Activated B cell treated with CpG ODN at 0.5 μM for 24 hours (primary cell): ENCODE results near the gene BARHL2. TPM values are rescaled to one million over a fixed set of nuclear protein-coding genes. Genes with fewer than 3 reads are reported as not detected.

Experiments used
- ATAC-seq: fragments of 200-7000 bp; cut with Tn5 transposase; one replicate; pipeline ENCODE4 v1.10.0; 2021; ENCODE audit warnings: low read depth, mild to moderate bottlenecking, moderate library complexity
- CTCF ChIA-PET: fragments of 350-600 bp; sonication (Branson Sonifier 250); formaldehyde crosslinking; loops from one replicate; lab custom pipeline; 2021; ENCODE audit warnings: antibody characterized with exemption; lab: Charles Lee
- POLR2A ChIA-PET: fragments of 350-600 bp; sonication (Branson Sonifier 250); formaldehyde crosslinking; loops from one replicate; lab custom pipeline; 2021; ENCODE audit warnings: antibody characterized with exemption; lab: Charles Lee
- DNase-seq: peaks from one replicate; pipeline ENCODE4 v3.0.0; 2022
- H3K27ac Mint-ChIP-seq: one replicate; pipeline ENCODE4 v1.8.0; 2020; ENCODE audit warnings: mixed read lengths
- H3K27me3 Mint-ChIP-seq: one replicate; pipeline ENCODE4 v1.8.0; 2021; ENCODE audit warnings: mixed read lengths
- H3K36me3 Mint-ChIP-seq: one replicate; pipeline ENCODE4 v1.8.0; 2021; ENCODE audit warnings: low read depth, mixed read lengths
- H3K4me1 Mint-ChIP-seq: one replicate; pipeline ENCODE4 v1.8.0; 2021; ENCODE audit warnings: mixed read lengths
- H3K4me3 Mint-ChIP-seq: one replicate; pipeline ENCODE4 v1.8.0; 2020; ENCODE audit warnings: mild to moderate bottlenecking, mixed read lengths
- H3K9me3 Mint-ChIP-seq: one replicate; pipeline ENCODE4 v1.8.0; 2020; ENCODE audit warnings: mixed read lengths
- intact Hi-C: fragments of 100-400 bp; cut with micrococcal nuclease; formaldehyde crosslinking; loops from one replicate; pipeline ENCODE4 v1.15.1; 2024
- total RNA-seq: library from RNA; stranded (reverse); gene quantifications from 2 replicates; pipeline ENCODE4 v1.2.3, GENCODE V29; 2022
- TF ChIP-seq, protein P1 (sequence below): fragments of 200-600 bp; IDR thresholded peaks from one replicate; pipeline ENCODE4 v1.8.0; 2022; ENCODE audit warnings: antibody characterized with exemption, mild to moderate bottlenecking

BARHL2 gene
- total RNA-seq, 1 donor from 2014 or later = not detected

- ChIA-PET CTCF (interaction anchor here (1.0 kb wide), 1 partner anchor 11 kb away, joined by 3 read pairs; no protein-coding TSS in a partner anchor), POLR2A (interaction anchor here (0.6 kb wide), 1 partner anchor 680 kb away, joined by 6 read pairs; no protein-coding TSS in a partner anchor)
- intact Hi-C loops = no loop called here
- TF ChIP-seq, protein P1, sequence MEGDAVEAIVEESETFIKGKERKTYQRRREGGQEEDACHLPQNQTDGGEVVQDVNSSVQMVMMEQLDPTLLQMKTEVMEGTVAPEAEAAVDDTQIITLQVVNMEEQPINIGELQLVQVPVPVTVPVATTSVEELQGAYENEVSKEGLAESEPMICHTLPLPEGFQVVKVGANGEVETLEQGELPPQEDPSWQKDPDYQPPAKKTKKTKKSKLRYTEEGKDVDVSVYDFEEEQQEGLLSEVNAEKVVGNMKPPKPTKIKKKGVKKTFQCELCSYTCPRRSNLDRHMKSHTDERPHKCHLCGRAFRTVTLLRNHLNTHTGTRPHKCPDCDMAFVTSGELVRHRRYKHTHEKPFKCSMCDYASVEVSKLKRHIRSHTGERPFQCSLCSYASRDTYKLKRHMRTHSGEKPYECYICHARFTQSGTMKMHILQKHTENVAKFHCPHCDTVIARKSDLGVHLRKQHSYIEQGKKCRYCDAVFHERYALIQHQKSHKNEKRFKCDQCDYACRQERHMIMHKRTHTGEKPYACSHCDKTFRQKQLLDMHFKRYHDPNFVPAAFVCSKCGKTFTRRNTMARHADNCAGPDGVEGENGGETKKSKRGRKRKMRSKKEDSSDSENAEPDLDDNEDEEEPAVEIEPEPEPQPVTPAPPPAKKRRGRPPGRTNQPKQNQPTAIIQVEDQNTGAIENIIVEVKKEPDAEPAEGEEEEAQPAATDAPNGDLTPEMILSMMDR = no peak
- no peak for DNase-seq
- H3K27ac Mint-ChIP-seq = no peak overlapping the region
- peaks cover 72% of the 10 kb centered on the region for H3K27me3 Mint-ChIP-seq
- H3K9me3 Mint-ChIP-seq = no peaks in the 10 kb centered on the region
- peaks cover 10% of the 10 kb centered on the region for H3K4me1 Mint-ChIP-seq
- ATAC-seq = no peak
- H3K4me3 Mint-ChIP-seq = no peak overlapping the region
- no peaks in the 10 kb centered on the region for H3K36me3 Mint-ChIP-seq
Observed at GRCh38 chr1:90710579-90711536, 6.2 kb downstream of the BARHL2 start.

DNA sequence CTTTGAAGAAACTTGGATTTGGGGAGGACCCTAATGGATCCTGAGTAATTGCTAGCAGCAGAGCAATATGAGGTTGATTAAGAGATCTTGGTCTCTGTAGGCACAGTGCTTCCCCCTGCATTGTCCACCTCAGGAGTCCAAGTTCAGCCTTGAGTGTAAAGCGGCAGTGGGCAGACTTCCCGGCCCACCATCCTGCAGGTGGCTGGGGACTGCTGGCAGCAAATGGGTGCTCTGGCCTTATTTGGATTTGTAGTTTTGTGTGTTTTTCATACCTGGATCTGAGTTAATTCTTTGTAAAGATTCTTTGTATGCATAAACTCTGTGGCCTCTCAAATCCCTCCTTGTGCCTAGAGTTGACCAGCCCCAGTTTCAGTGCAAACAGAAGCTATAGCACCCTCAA is 7.6 kb downstream of the BARHL2 start:
- Mint-ChIP-seq H3K4me1 (peaks cover 10% of the 10 kb centered on the region), H3K36me3 (no peaks in the 10 kb centered on the region), H3K4me3 (no peak overlapping the region), H3K9me3 (no peaks in the 10 kb centered on the region), H3K27ac (no peak overlapping the region), H3K27me3 (peaks cover 75% of the 10 kb centered on the region)
- TF ChIP-seq, protein P1 = no peak
- intact Hi-C loops = no loop called here
- POLR2A ChIA-PET = no interaction called here
- DNase-seq (no peak), ATAC-seq (no peak)
- CTCF ChIA-PET = no interaction called here

- Mint-ChIP-seq H3K9me3 (no peaks in the 10 kb centered on the region), H3K4me1 (peaks cover 10% of the 10 kb centered on the region), H3K27me3 (peaks cover 74% of the 10 kb centered on the region), H3K36me3 (no peaks in the 10 kb centered on the region), H3K4me3 (no peak overlapping the region), H3K27ac (no peak overlapping the region)
- ChIA-PET CTCF (no interaction called here), POLR2A (no interaction called here)
- ATAC-seq (no peak), DNase-seq (no peak)
- TF ChIP-seq, protein P1 = no peak
- intact Hi-C loops = no loop called here
Observed at GRCh38 chr1:90708826-90709225, 8.3 kb downstream of the BARHL2 start.

- Mint-ChIP-seq H3K27me3 (peaks cover 70% of the 10 kb centered on the region), H3K4me3 (no peak overlapping the region)
- CTCF ChIA-PET = no interaction called here
Observed at GRCh38 chr1:90708236-90708786, 8.8 kb downstream of the BARHL2 start.

More at GRCh38 chr1:90708236-90708786, 8.8 kb downstream of the BARHL2 start:
- POLR2A ChIA-PET = no interaction called here
- no peak for DNase-seq
- intact Hi-C loops = no loop called here
- Mint-ChIP-seq H3K27ac (no peak overlapping the region), H3K36me3 (no peaks in the 10 kb centered on the region), H3K4me1 (peaks cover 10% of the 10 kb centered on the region), H3K9me3 (no peaks in the 10 kb centered on the region)
- ATAC-seq = no peak
- TF ChIP-seq, protein P1 = no peak
